Adrenal gland (tissue), 5 donors: Measurements from ENCODE around the gene PMPCA.

ENCODE experiments used
- POLR2A ChIP-seq, 2 donors: fragments of 450-650 bp; IDR thresholded peaks; one replicate each; pipeline ENCODE4 v1.6.1; 2017; ENCODE audit warnings: antibody characterized with exemption in 2 of 2, mild to moderate bottlenecking in 2 of 2, moderate library complexity in 1 of 2
- TF ChIP-seq, protein P1 (sequence below), 6 experiments: fragments of 450-650 bp in 4 of 6; fragments of 200-600 bp in 2 of 6; sonication (generic) in 1 of 6; IDR thresholded peaks; 1 replicate in 5 of 6; 2 replicates in 1 of 6; pipeline versions ENCODE4 v1.5.1 to v1.8.0; 2016 to 2021; ENCODE audit warnings: antibody characterized with exemption in 6 of 6, mild to moderate bottlenecking in 2 of 6, moderate library complexity in 1 of 6
- donor health status: DM: no; HTN: no; CAD: no.

DNA sequence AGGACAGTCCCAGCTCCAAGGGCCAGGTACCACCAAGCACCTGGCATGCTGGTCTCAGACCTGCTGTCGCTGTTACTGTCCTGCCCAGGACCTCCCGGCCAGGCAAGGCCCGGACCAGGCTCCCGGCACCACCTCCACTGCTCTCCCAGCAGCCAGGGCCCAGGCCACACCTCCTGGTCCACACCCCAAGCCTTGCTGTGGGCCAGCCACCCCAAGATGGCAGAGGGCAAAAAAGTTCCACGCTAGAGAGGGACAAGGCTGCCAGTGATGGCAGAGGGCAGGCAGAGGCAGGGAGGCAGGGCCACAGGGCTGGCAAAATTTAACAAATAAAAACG is 48.0 kb upstream of the PMPCA start:
- TF ChIP-seq, protein P1, sequence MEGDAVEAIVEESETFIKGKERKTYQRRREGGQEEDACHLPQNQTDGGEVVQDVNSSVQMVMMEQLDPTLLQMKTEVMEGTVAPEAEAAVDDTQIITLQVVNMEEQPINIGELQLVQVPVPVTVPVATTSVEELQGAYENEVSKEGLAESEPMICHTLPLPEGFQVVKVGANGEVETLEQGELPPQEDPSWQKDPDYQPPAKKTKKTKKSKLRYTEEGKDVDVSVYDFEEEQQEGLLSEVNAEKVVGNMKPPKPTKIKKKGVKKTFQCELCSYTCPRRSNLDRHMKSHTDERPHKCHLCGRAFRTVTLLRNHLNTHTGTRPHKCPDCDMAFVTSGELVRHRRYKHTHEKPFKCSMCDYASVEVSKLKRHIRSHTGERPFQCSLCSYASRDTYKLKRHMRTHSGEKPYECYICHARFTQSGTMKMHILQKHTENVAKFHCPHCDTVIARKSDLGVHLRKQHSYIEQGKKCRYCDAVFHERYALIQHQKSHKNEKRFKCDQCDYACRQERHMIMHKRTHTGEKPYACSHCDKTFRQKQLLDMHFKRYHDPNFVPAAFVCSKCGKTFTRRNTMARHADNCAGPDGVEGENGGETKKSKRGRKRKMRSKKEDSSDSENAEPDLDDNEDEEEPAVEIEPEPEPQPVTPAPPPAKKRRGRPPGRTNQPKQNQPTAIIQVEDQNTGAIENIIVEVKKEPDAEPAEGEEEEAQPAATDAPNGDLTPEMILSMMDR (IDR thresholded peaks at IDR 0.05): no peak
- TF ChIP-seq POLR2A (IDR thresholded peaks at IDR 0.05): no peak
